Heart left ventricle (tissue), 13 donors: ENCODE data around the gene PPM1D.

Source experiments
- POLR2A ChIP-seq, 2 donors: fragments of 450-650 bp; IDR thresholded peaks; one replicate each; pipeline ENCODE4 v1.6.1; 2017; ENCODE audit warnings: antibody characterized with exemption in 2 of 2, mild to moderate bottlenecking in 2 of 2, moderate library complexity in 2 of 2
- TF ChIP-seq, protein P1 (sequence below), 12 donors: fragments of 200-600 bp; sonication (generic) in 4 of 12; IDR thresholded peaks; one replicate each; pipeline versions ENCODE4 v1.5.0 to v1.8.0; 2018 to 2022; ENCODE audit warnings: antibody characterized with exemption in 12 of 12, mild to moderate bottlenecking in 5 of 12
- donor health status: ischemic (EF 13 %, LVEDD 7.1; RV severe dilation, severe dysfunction).
- donor health status: DM: no; HTN: yes; CAD: no.
- donor health status: DM: no; HTN: no; CAD: no.
- donor health status: ischemic (EF 25% LVEDD 6.9; RV normal size, moderate dysfunction).
- donor health status: ischemic (EF 25% LVEDD 5.7; RV mildly dilated, moderate dysfunction).
- donor health status: ischemic (EF 35%, LVEDD 5.7; RV mildly dilated, moderate dysfunction).
- donor health status: nonischemic (EF 11% LVEDD 7.7; RV severe dilation, severe dysfunction).
- donor health status: DM: yes; HTN: yes; CAD: no.
- donor health status: PGD.
- donor health status: ischemic (EF 29% LVEDD 5.4; RV normal size, mild dysfunction).
- donor health status: nonischemic (EF 23%, LVEDD 6.1; RV moderate dilation, normal function).

DNA sequence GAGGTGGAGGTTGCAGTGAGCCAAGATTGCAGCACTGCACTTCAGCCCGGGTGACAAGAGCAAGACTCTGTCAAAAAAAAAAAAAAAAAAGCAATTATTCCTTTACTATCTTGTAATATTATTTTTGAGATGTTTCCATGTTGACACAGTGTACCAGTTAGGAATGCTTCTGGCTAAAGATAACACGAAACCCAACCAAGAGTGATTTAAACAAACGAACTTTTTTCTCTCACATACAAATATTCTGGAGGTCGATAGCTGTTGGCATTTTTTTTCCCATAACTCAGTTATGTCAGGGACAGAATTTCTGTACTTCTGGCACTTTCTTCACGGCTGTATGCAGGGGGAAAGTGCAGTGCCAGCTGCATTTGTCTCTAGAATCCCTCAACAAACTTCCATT is 9.9 kb upstream of the PPM1D start:
- TF ChIP-seq, protein P1, sequence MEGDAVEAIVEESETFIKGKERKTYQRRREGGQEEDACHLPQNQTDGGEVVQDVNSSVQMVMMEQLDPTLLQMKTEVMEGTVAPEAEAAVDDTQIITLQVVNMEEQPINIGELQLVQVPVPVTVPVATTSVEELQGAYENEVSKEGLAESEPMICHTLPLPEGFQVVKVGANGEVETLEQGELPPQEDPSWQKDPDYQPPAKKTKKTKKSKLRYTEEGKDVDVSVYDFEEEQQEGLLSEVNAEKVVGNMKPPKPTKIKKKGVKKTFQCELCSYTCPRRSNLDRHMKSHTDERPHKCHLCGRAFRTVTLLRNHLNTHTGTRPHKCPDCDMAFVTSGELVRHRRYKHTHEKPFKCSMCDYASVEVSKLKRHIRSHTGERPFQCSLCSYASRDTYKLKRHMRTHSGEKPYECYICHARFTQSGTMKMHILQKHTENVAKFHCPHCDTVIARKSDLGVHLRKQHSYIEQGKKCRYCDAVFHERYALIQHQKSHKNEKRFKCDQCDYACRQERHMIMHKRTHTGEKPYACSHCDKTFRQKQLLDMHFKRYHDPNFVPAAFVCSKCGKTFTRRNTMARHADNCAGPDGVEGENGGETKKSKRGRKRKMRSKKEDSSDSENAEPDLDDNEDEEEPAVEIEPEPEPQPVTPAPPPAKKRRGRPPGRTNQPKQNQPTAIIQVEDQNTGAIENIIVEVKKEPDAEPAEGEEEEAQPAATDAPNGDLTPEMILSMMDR (IDR thresholded peaks at IDR 0.05), result no peak
- TF ChIP-seq POLR2A (IDR thresholded peaks at IDR 0.05), result no peak
